ENCODE measurements around the gene COL20A1.
"Not testable (repeated sequence)": the region's sequence is repeated elsewhere in the genome, so short reads cannot be mapped to it uniquely, and the experiment has no call there.

COL20A1 gene

GRCh38 chr20:63335711-63336110 lies 42.7 kb downstream of the COL20A1 start:
- TF ChIP-seq, protein P1, sequence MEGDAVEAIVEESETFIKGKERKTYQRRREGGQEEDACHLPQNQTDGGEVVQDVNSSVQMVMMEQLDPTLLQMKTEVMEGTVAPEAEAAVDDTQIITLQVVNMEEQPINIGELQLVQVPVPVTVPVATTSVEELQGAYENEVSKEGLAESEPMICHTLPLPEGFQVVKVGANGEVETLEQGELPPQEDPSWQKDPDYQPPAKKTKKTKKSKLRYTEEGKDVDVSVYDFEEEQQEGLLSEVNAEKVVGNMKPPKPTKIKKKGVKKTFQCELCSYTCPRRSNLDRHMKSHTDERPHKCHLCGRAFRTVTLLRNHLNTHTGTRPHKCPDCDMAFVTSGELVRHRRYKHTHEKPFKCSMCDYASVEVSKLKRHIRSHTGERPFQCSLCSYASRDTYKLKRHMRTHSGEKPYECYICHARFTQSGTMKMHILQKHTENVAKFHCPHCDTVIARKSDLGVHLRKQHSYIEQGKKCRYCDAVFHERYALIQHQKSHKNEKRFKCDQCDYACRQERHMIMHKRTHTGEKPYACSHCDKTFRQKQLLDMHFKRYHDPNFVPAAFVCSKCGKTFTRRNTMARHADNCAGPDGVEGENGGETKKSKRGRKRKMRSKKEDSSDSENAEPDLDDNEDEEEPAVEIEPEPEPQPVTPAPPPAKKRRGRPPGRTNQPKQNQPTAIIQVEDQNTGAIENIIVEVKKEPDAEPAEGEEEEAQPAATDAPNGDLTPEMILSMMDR (conservative IDR thresholded peaks at IDR 0.05): no peak
- no peak for TF ChIP-seq ZFX (IDR thresholded peaks at IDR 0.05)
- no peak overlapping the region for H3K27ac ChIP-seq

DNA sequence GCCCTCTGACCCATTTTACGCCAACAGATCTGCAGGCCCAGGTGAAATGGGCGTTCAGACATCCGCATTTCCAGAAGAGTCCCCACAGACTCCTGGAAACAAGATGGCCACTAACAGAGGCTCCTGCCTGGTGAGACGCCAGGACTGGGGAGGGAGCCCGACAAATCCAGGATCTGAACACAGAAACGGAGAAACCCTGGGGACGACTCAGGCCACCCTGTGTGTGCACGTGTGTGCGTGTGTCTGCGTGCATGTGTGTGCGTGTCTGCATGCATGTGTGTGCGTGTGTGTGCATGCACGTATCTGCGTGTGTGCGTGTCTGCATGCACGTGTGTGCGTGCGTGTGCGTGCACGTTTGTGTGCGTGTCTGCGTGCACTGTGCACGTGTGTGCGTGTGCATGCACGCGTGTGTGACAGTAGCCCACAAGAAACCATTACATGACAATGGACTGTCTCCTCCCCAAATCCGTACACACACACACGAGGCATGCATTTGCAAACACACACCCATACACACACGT lies 43.3 kb downstream of the COL20A1 start:
- no peak overlapping the region for H3K27ac ChIP-seq
- TF ChIP-seq ZFX (IDR thresholded peaks at IDR 0.05): no peak
- TF ChIP-seq, protein P1 (conservative IDR thresholded peaks at IDR 0.05): no peak

- TF ChIP-seq ZFX (IDR thresholded peaks at IDR 0.05): no peak
- TF ChIP-seq, protein P1 (conservative IDR thresholded peaks at IDR 0.05): no peak
- H3K27ac ChIP-seq: no peak overlapping the region
These were observed 44.9 kb downstream of the COL20A1 start for GRCh38 chr20:63337786-63338420.

DNA sequence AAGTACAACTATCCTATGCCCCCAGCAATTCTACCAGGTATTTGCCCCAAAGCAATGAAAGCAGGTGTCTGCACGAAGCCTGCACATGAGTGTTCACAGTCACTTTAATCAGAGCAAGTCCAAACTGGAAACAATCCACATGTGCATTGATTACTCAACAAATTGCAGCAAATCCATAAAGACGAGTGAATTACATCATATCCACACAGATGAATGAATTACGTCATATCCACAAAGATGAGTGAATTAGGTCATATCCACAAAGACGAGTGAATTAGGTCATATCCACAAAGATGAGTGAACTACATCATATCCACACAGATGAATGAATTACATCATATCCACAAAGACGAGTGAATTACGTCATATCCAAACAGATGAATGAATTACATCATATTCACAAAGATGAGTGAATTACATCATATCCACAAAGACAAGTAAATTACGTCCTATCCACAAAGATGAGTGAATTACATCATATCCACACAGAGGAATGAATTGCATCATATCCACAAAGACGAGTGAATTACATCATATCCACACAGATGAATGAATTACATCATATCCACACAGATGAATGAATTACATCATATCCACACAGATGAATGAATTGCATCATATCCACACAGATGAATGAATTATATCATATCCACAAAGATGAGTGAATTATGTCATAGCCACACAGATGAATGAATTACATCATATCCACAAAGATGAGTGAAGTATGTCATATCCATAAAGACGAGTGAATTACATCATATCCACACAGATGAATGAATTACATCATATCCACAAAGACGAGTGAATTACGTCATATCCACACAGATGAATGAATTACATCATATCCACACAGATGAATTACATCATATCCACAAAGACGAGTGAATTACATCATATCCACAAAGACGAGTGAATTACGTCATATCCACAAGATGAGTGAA lies 46.4 kb downstream of the COL20A1 start:
- not testable (repeated sequence) for H3K27ac ChIP-seq

- not testable (repeated sequence) for H3K27ac ChIP-seq
These were observed 47.2 kb downstream of the COL20A1 start for GRCh38 chr20:63340158-63340688.

DNA sequence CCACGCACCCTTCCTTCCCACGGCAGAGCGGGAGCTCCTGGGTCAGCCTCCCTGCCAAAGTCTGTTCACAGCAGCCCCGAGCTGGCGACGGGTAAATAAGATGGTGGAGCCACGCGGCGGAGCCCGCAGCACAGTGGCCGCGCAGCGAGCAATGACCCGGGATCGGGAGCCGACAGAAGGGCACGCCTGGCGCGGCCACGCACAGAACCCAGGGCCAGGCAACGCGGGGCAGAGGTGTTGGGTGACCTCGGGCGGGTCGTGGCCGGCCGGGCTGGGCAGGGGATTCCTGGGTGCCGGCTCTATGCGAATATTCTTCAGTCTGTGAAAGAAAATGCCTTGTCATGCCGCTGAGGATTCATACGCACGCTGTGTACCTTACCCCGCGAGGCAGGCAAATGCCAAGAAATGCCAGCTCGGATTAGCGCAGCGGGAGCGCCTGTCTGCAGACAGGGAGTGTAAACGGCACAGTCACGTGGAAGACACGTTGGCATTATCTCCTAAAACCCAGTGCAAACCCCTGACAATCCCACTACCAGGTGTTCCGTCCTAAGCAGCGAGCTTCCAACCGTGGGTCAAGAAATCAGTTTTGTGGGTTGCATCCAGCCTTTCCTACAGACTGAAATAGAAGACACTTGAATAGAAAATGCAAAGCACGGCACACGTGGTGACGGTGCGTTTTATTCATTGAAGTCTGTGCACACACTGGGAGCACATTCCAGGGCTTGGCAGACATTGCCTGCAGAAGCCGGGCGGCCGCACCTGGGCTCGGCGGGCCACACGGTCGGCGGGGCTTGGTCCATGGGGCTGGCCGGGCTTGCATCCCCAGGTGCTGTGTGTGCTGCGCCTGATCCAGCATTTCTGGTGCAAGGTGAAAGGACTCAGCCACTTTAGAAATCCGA lies 49.8 kb downstream of the COL20A1 start:
- H3K27ac ChIP-seq: peak overlapping the region; percentile 50
- no peak for TF ChIP-seq ZFX (IDR thresholded peaks at IDR 0.05)
- TF ChIP-seq, protein P1 (conservative IDR thresholded peaks at IDR 0.05): no peak

DNA sequence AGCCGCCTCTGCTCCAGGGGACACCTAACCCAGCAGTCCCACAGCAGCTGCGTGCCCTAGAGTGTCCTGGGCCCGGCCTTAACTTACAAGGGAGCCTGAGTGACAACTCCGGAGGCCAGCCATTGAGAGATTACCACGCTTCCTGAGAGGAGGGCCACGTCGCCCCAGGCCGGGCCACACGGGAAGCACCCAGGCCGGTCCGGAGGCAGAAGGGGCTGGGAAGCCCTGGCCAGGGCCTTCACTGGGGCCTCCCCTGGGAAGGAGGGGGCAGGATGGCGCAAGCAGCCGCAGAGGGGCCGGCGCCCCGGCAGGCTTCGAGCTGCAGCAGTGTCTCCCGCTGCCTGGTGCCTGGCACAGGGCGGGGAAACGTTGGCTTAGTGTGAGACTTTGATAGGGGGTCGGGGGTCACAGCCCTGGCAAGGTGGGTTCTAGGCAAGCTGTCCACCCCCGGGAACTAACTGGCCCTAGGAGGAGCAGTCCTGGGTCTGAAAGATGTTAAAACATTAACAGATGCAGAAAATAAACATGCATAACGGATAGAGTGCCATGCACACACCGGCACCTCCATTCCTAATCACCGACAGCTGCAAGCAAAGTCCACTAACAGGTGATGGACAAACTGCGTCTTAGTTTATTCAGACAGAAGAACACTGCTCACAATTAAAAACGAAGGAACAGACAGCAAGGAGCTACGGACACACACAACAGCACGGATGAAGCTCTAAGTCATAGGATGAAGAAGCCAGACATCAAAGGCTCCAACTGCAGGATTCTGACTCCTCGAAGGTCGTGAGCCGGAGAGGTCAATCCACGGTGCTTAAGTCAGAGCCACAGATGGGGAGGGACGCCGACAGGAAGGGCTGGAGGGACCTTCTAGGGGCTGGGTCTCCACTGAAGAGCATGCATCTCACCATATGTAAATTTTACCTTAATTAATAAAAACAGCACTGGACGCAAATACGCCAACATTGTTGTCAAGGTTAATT lies 50.8 kb downstream of the COL20A1 start:
- H3K27ac ChIP-seq: peak overlapping the region; percentile 50
- TF ChIP-seq ZFX (IDR thresholded peaks at IDR 0.05): no peak
- TF ChIP-seq, protein P1 (conservative IDR thresholded peaks at IDR 0.05): no peak
